BJ (cell line): ENCODE results near the gene RPS24. TPM values are rescaled to one million over a fixed set of nuclear protein-coding genes. Genes with fewer than 3 reads are reported as not detected.
"Not testable (repeated sequence)": the region's sequence is repeated elsewhere in the genome, so short reads cannot be mapped to it uniquely, and the experiment has no call there.

Experiments used
- CTCF ChIA-PET: fragments of 350-600 bp; formaldehyde crosslinking; extraction: SDS; loops from one replicate; lab custom pipeline; 2021; ENCODE audit warnings: antibody characterized with exemption, inconsistent platforms; lab: Yijun Ruan, JAX
- POLR2A ChIA-PET: fragments of 300-600 bp; sonication (Branson Sonifier 250); formaldehyde crosslinking; extraction: SDS; loops from one replicate; lab custom pipeline; 2021; ENCODE audit warnings: antibody characterized with exemption; lab: Charles Lee
- DNase-seq: peaks from one replicate; pipeline ENCODE4 v3.0.0-alpha.2; 2011; ENCODE audit warnings: low read depth
- H3K27me3 ChIP-seq: 2 replicates; pipeline ENCODE4 v1.6.0; 2011; ENCODE audit warnings: low read length; ENCODE audit not compliant: control insufficient read depth, insufficient read depth
- H3K36me3 ChIP-seq: 2 replicates; pipeline ENCODE4 v1.5.1; 2011; ENCODE audit warnings: low read length; ENCODE audit not compliant: control insufficient read depth, insufficient read depth
- H3K4me3 ChIP-seq: 2 replicates; pipeline ENCODE4 v1.5.1; 2011; ENCODE audit warnings: low read depth, mild to moderate bottlenecking, control low read depth, low read length
- CTCF ChIP-seq: IDR thresholded peaks from 2 replicates; pipeline ENCODE4 v1.5.1; 2011; ENCODE audit warnings: low read depth, mild to moderate bottlenecking, control low read depth, inconsistent platforms, low read length, moderate library complexity; ENCODE audit not compliant: insufficient read depth
- polyA plus RNA-seq: library from polyadenylated mRNA; depleted of rRNA; stranded (reverse); fragments of >200 nt; gene quantifications from 2 replicates; pipeline ENCODE4 v1.2.3, GENCODE V29; 2011

RPS24 gene
- polyA plus RNA-seq, 1 experiment, result 967 TPM

GRCh38 chr10:78070726-78071125 lies 37.1 kb downstream of the RPS24 start:
- no peak overlapping the region for H3K4me3 ChIP-seq
- ChIA-PET POLR2A (no interaction called here), CTCF (interaction anchor here (0.6 kb wide), 1 partner anchor 281 kb away, joined by 3 read pairs; no protein-coding TSS in a partner anchor)
- no peaks in the 10 kb centered on the region for H3K36me3 ChIP-seq
- TF ChIP-seq CTCF, result no peak
- no peaks in the 10 kb centered on the region for H3K27me3 ChIP-seq
- no peak for DNase-seq

- Histone ChIP-seq H3K36me3 (no peaks in the 10 kb centered on the region), H3K27me3 (no peaks in the 10 kb centered on the region), H3K4me3 (no peak overlapping the region)
- CTCF ChIA-PET, result interaction anchor here (0.6 to 1.4 kb wide), 2 partner anchors 25 to 280 kb away, joined by 3 to 6 read pairs; no protein-coding TSS in a partner anchor
- no peak for TF ChIP-seq CTCF
- POLR2A ChIA-PET, result no interaction called here
- no peak for DNase-seq
Measured at GRCh38 chr10:78071140-78071856, 37.6 kb downstream of the RPS24 start.

DNA sequence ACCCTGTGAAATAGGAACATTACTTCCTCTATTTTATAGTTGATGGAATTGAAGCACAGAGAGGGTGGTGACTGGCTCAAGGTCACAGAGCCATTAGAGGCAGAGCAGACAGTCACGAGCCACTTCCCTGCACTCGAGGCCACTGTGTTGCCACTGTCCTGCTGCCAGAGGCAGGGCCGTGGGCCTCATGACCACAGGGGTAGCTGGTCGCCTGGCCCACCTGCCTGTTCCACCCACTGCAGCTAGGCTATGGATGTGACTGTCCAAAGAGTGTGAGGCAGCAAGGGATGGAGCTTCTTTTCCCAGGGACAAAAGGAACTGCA lies 38.2 kb downstream of the RPS24 start:
- TF ChIP-seq CTCF, result no peak
- POLR2A ChIA-PET, result no interaction called here
- CTCF ChIA-PET, result interaction anchor here (1.4 kb wide), 1 partner anchor 25 kb away, joined by 6 read pairs; no protein-coding TSS in a partner anchor
- H3K27me3 ChIP-seq, result no peaks in the 10 kb centered on the region
- H3K4me3 ChIP-seq, result no peak overlapping the region
- no peak for DNase-seq
- H3K36me3 ChIP-seq, result no peaks in the 10 kb centered on the region

- no peak overlapping the region for H3K4me3 ChIP-seq
- DNase-seq, result no peak
- H3K27me3 ChIP-seq, result no peaks in the 10 kb centered on the region
- CTCF ChIA-PET, result interaction anchor here (1.4 kb wide), 1 partner anchor 26 kb away, joined by 6 read pairs; no protein-coding TSS in a partner anchor
- no peaks in the 10 kb centered on the region for H3K36me3 ChIP-seq
- POLR2A ChIA-PET, result no interaction called here
- no peak for TF ChIP-seq CTCF
Measured at GRCh38 chr10:78072504-78072903, 38.8 kb downstream of the RPS24 start.

DNA sequence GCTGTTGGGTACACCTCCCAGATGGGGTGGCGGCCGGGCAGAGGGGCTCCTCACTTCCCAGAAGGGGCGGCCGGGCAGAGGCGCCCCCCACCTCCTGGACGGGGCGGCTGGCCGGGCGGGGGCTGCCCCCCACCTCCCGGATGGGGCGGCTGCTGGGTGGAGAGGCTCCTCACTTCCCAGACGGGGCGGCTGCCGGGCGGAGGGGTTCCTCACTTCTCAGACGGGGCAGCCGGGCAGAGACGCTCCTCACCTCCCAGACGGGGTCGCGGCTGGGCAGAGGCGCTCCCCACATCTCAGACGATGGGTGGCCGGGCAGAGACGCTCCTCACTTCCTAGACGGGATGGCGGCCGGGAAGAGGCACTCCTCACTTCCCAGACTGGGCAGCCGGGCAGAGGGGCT lies 42.1 kb downstream of the RPS24 start:
- H3K4me3 ChIP-seq, H3K36me3 ChIP-seq, H3K27me3 ChIP-seq, DNase-seq, POLR2A ChIA-PET, CTCF ChIA-PET: not testable (repeated sequence)
